GM12801 (cell line): ENCODE data around the gene FREM3.

ENCODE experiments used
- CTCF ChIP-seq: IDR thresholded peaks from one replicate; pipeline ENCODE4 v1.5.1; 2011; ENCODE audit warnings: control low read depth; ENCODE audit not compliant: insufficient read length; ENCODE audit errors: extremely low read depth

Gene FREM3

GRCh38 chr4:143699331-143700045 is 987 bp downstream of the FREM3 start:
- no peak for TF ChIP-seq CTCF

- no peak for TF ChIP-seq CTCF
These were observed 6.6 kb downstream of the FREM3 start for GRCh38 chr4:143693856-143694255.

- no peak for TF ChIP-seq CTCF
These were observed 8.2 kb downstream of the FREM3 start for GRCh38 chr4:143692241-143692640.

- no peak for TF ChIP-seq CTCF
These were observed 21.0 kb downstream of the FREM3 start for GRCh38 chr4:143679434-143679833.

- no peak for TF ChIP-seq CTCF
These were observed 31.4 kb downstream of the FREM3 start for GRCh38 chr4:143668930-143669552.

- TF ChIP-seq CTCF: no peak
These were observed 33.0 kb downstream of the FREM3 start for GRCh38 chr4:143667461-143667860.

GRCh38 chr4:143658336-143658735 is 42.1 kb downstream of the FREM3 start:
- no peak for TF ChIP-seq CTCF
